IMR-90 (cell line): ENCODE measurements around the gene PIWIL4. TPM values are rescaled to one million over a fixed set of nuclear protein-coding genes. Genes with fewer than 3 reads are reported as not detected.

Experiments
- ATAC-seq: fragments of 200-7000 bp; cut with Tn5 transposase; 2 replicates; pipeline ENCODE4 v1.9.1; 2020; ENCODE audit warnings: low read depth, mild to moderate bottlenecking, moderate library complexity
- BruUV-seq: library from RNA; stranded (reverse); fragments of 400-500 nt; replicated peaks from 2 replicates; lab custom pipeline; 2021; lab: Mats Ljungman, UMichigan
- CTCF ChIA-PET: fragments of 300-600 bp; formaldehyde crosslinking; extraction: SDS; loops from one replicate; lab custom pipeline; 2021; ENCODE audit warnings: antibody characterized with exemption; lab: Yijun Ruan, JAX
- POLR2A ChIA-PET: fragments of 300-600 bp; sonication (Branson Sonifier 250); formaldehyde crosslinking; loops from one replicate; lab custom pipeline; 2022; ENCODE audit warnings: antibody characterized with exemption; ENCODE audit not compliant: unreplicated experiment; lab: Charles Lee
- DNase-seq: peaks from one replicate; pipeline ENCODE4 v3.0.0; 2013
- H2AFZ ChIP-seq: replicated peaks from 2 replicates; pipeline ENCODE3; 2013; ENCODE audit warnings: low read length, mild to moderate bottlenecking; ENCODE audit not compliant: poor library complexity
- H2AK5ac ChIP-seq: 2 replicates; pipeline ENCODE4 v1.6.1; 2013; ENCODE audit warnings: low read depth, low read length, inconsistent platforms
- H2AK9ac ChIP-seq: replicated peaks from 2 replicates; pipeline ENCODE3; 2013; ENCODE audit warnings: mild to moderate bottlenecking, low read depth, low read length, moderate library complexity; ENCODE audit not compliant: poor library complexity
- H2BK120ac ChIP-seq: 2 replicates; pipeline ENCODE4 v1.6.1; 2013; ENCODE audit warnings: low read depth, low read length, inconsistent platforms
- H2BK15ac ChIP-seq: 3 replicates; pipeline ENCODE4 v1.6.1; 2013; ENCODE audit warnings: low read depth, low read length, inconsistent platforms
- H2BK20ac ChIP-seq: 2 replicates; pipeline ENCODE4 v1.6.1; 2013; ENCODE audit warnings: low read depth, mild to moderate bottlenecking, inconsistent platforms, low read length, moderate library complexity
- H2BK5ac ChIP-seq: 2 replicates; pipeline ENCODE4 v1.6.1; 2013; ENCODE audit warnings: mild to moderate bottlenecking, low read depth, low read length, inconsistent platforms; ENCODE audit not compliant: poor library complexity, severe bottlenecking
- H3K14ac ChIP-seq: replicated peaks from 2 replicates; pipeline ENCODE4 v1.6.1; 2013; ENCODE audit warnings: low read depth, low read length, inconsistent platforms
- H3K18ac ChIP-seq: 2 replicates; pipeline ENCODE4 v1.6.1; 2013; ENCODE audit warnings: low read depth, low read length, control low read depth
- H3K23ac ChIP-seq: 2 replicates; pipeline ENCODE4 v1.6.1; 2013; ENCODE audit warnings: low read depth, low read length, inconsistent platforms
- H3K27ac ChIP-seq: 2 replicates; pipeline ENCODE4 v1.5.1; 2013; ENCODE audit warnings: mild to moderate bottlenecking, control low read depth, low read length; ENCODE audit not compliant: insufficient read depth
- H3K27me3 ChIP-seq: 2 replicates; pipeline ENCODE4 v1.6.1; 2013; ENCODE audit warnings: low read length; ENCODE audit not compliant: control insufficient read depth, insufficient read depth
- H3K36me3 ChIP-seq: 2 replicates; pipeline ENCODE4 v1.6.1; 2013; ENCODE audit warnings: low read length, mixed read lengths; ENCODE audit not compliant: control insufficient read depth, insufficient read depth
- H3K4ac ChIP-seq: 2 replicates; pipeline ENCODE4 v1.6.1; 2013; ENCODE audit warnings: low read depth, low read length, inconsistent platforms
- H3K4me1 ChIP-seq: 2 replicates; pipeline ENCODE4 v1.6.1; 2013; ENCODE audit warnings: low read length, mixed read lengths; ENCODE audit not compliant: control insufficient read depth, insufficient read depth
- H3K4me2 ChIP-seq: 2 replicates; pipeline ENCODE4 v1.6.1; 2013; ENCODE audit warnings: low read depth, mild to moderate bottlenecking, control low read depth, low read length, moderate library complexity
- H3K4me3 ChIP-seq: 2 replicates; pipeline ENCODE4 v1.5.1; 2013; ENCODE audit warnings: low read depth, mild to moderate bottlenecking, control low read depth, low read length, moderate library complexity; ENCODE audit not compliant: insufficient read depth
- H3K56ac ChIP-seq: 2 replicates; pipeline ENCODE4 v1.6.1; 2013; ENCODE audit warnings: low read length, inconsistent platforms; ENCODE audit not compliant: insufficient read depth; ENCODE audit errors: extremely low read depth
- H3K79me1 ChIP-seq, 2 experiments: 2 replicates each; pipeline ENCODE4 v1.6.1; 2013; ENCODE audit warnings: low read length in 2 of 2, inconsistent platforms in 1 of 2, low read depth in 1 of 2
- H3K9ac ChIP-seq: 2 replicates; pipeline ENCODE4 v1.6.1; 2013; ENCODE audit warnings: low read depth, low read length, control low read depth
- H3K9me1 ChIP-seq: 2 replicates; pipeline ENCODE4 v1.6.1; 2013; ENCODE audit warnings: low read length, inconsistent platforms; ENCODE audit not compliant: insufficient read depth
- H3K9me3 ChIP-seq: 2 replicates; pipeline ENCODE4 v1.6.1; 2013; ENCODE audit warnings: low read length; ENCODE audit not compliant: control insufficient read depth, insufficient read depth
- H4K20me1 ChIP-seq: 2 replicates; pipeline ENCODE4 v1.6.1; 2013; ENCODE audit warnings: low read length, inconsistent platforms; ENCODE audit not compliant: insufficient read depth
- H4K5ac ChIP-seq: 2 replicates; pipeline ENCODE4 v1.6.1; 2013; ENCODE audit warnings: mild to moderate bottlenecking, low read depth, low read length, control low read depth
- H4K8ac ChIP-seq, 2 experiments: 2 replicates each; pipeline ENCODE4 v1.6.1; 2013; ENCODE audit warnings: low read depth in 2 of 2, low read length in 2 of 2, control low read depth in 1 of 2, inconsistent platforms in 1 of 2
- H4K91ac ChIP-seq: 2 replicates; pipeline ENCODE4 v1.6.1; 2013; ENCODE audit warnings: low read depth, low read length, inconsistent platforms; ENCODE audit not compliant: insufficient read depth
- BHLHE40 ChIP-seq: fragments of 150-350 bp; IDR thresholded peaks from 2 replicates; pipeline ENCODE4 v1.6.1; 2016; ENCODE audit warnings: mild to moderate bottlenecking, low read depth, low read length
- CEBPB ChIP-seq: IDR thresholded peaks from 2 replicates; pipeline ENCODE4 v1.6.1; 2012; ENCODE audit warnings: low read depth, low read length, improper control_type of control experiment
- CHD1 ChIP-seq: IDR thresholded peaks from 2 replicates; pipeline ENCODE4 v1.6.1; 2012; ENCODE audit warnings: low read depth, low read length, improper control_type of control experiment
- FOS ChIP-seq: fragments of 150-350 bp; IDR thresholded peaks from 2 replicates; pipeline ENCODE4 v1.6.1; 2016; ENCODE audit warnings: low read depth, low read length
- MAFK ChIP-seq: IDR thresholded peaks from 2 replicates; pipeline ENCODE4 v1.6.1; 2012; ENCODE audit warnings: low read depth, low read length, improper control_type of control experiment
- MAZ ChIP-seq: IDR thresholded peaks from 2 replicates; pipeline ENCODE4 v1.6.1; 2012; ENCODE audit warnings: low read depth, mild to moderate bottlenecking, low read length, improper control_type of control experiment, moderate library complexity, borderline replicate concordance
- MXI1 ChIP-seq: IDR thresholded peaks from 2 replicates; pipeline ENCODE4 v1.6.1; 2012; ENCODE audit warnings: low read depth, mild to moderate bottlenecking, low read length, moderate library complexity, borderline replicate concordance
- POLR2A ChIP-seq: IDR thresholded peaks from 2 replicates; pipeline ENCODE4 v1.6.1; 2012; ENCODE audit warnings: mild to moderate bottlenecking, low read depth, low read length
- RAD21 ChIP-seq: IDR thresholded peaks from 2 replicates; pipeline ENCODE4 v1.6.1; 2012; ENCODE audit warnings: low read length, improper control_type of control experiment
- RCOR1 ChIP-seq: IDR thresholded peaks from 2 replicates; pipeline ENCODE4 v1.6.1; 2012; ENCODE audit warnings: mild to moderate bottlenecking, low read length, improper control_type of control experiment; ENCODE audit not compliant: insufficient replicate concordance
- RFX5 ChIP-seq: IDR thresholded peaks from 2 replicates; pipeline ENCODE4 v1.8.0; 2012; ENCODE audit warnings: low read depth, mild to moderate bottlenecking, low read length, moderate library complexity
- SMC3 ChIP-seq: fragments of 150-350 bp; IDR thresholded peaks from 2 replicates; pipeline ENCODE4 v1.6.1; 2016; ENCODE audit warnings: low read depth, mild to moderate bottlenecking, antibody characterized with exemption, low read length, moderate library complexity
- WGBS, 2 experiments: methylation state at CpG; one replicate each; pipeline versions ENCODE4 v1.1.5 to v1.1.7; 2013; ENCODE audit warnings: missing lambda C conversion rate in 2 of 2; ENCODE audit not compliant: insufficient read length in 1 of 2; ENCODE audit errors: extremely low coverage in 2 of 2; 5-methylcytosine and 5-hydroxymethylcytosine counted together
- dilution Hi-C: fragments of 300-500 bp; cut with HindIII; formaldehyde crosslinking; loops from one replicate; pipeline ENCODE4 v1.14.3; 2018; ENCODE audit warnings: low sequenced_read_pairs; ENCODE audit not compliant: unreplicated experiment
- in situ Hi-C: fragments of 300-500 bp; cut with MboI; formaldehyde crosslinking; loops from 3 replicates; pipeline ENCODE4 v1.14.3; 2019; ENCODE audit warnings: low sequenced_read_pairs, inconsistent platforms, mixed read lengths
- intact Hi-C: fragments of 100-400 bp; cut with micrococcal nuclease; formaldehyde crosslinking; loops from 2 replicates; pipeline ENCODE4 v1.10.0; 2022
- polyA plus RNA-seq, 3 experiments: library from polyadenylated mRNA; depleted of rRNA; stranded (reverse); fragments of >200 nt; gene quantifications; 2 replicates each; pipeline ENCODE4 v1.2.3, GENCODE V29; 2012; ENCODE audit warnings: low replicate concordance in 1 of 3
- total RNA-seq: library from RNA; depleted of rRNA; stranded (reverse); fragments of >200 nt; gene quantifications from 2 replicates; pipeline ENCODE4 v1.2.3, GENCODE V29; 2012
- TF ChIP-seq, protein P1 (sequence below): fragments of 150-350 bp; IDR thresholded peaks from 2 replicates; pipeline ENCODE4 v1.6.1; 2016; ENCODE audit warnings: low read depth, mild to moderate bottlenecking, low read length, moderate library complexity, borderline replicate concordance
- TF ChIP-seq, protein P2 (sequence below): conservative IDR thresholded peaks from 2 replicates; pipeline ENCODE4 v1.5.1; 2012; ENCODE audit warnings: mild to moderate bottlenecking, low read depth, low read length, improper control_type of control experiment

Gene PIWIL4
- total and polyA plus RNA-seq, 2 of the 4 experiments (the other 2 are of a cell fraction) = 0.72 to 1.3 TPM

DNA sequence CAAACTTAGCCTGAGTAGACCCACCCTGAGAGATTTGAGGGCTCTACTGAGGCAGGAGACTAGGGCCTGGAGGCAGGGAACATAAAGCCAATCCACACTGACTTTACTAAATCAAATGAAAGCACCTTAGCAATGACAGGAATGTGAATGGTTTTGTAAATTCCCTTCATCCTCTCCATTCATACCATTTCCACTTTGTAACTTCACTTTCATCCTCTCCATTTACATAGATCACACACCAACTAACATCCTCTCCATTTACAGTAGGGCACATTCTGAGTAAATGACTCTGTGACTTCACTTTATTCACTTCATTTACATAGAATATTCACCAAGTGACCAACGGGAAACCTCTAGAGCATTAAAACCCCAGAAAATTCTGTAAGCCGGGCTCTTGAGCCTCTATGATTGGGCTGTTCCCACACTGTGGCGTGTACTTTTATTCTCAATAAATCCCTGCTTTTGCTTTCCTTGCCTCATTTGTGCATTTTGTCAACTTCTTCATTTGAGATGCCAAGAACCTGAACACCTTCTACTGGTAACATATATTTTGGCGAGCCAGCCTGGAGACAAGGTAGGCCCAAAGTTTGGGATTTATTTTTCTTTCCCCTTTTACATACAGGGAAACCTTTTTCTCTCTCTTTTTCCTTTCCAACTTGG lies 82.9 kb downstream of the PIWIL4 start:
- Histone ChIP-seq H3K18ac (peak overlapping the region; percentile 58), H3K4me1 (peaks cover 7% of the 10 kb centered on the region), H4K5ac (peak overlapping the region; percentile 56; the same call in 1 of the 2 replicates), H2BK5ac (no peak overlapping the region), H3K23ac (no peak overlapping the region; the same call in 1 of the 2 replicates), H2BK120ac (no peak overlapping the region; the same call in 1 of the 2 replicates), H4K91ac (no peak overlapping the region), H2BK15ac (no peak overlapping the region), H3K9me3 (no peaks in the 10 kb centered on the region), H3K56ac (no peak overlapping the region), H2AK5ac (no peak overlapping the region), H3K36me3 (no peaks in the 10 kb centered on the region), H2BK20ac (peak overlapping the region; percentile 5; the same call in 1 of the 2 replicates), H3K27me3 (peaks cover 11% of the 10 kb centered on the region), H3K9me1 (no peaks in the 10 kb centered on the region), H3K4me3 (no peak overlapping the region), H3K79me1 (no peaks in the 10 kb centered on the region), H3K27ac (peak overlapping the region; percentile 81; the same call in 1 of the 2 replicates), H3K14ac (no peak overlapping the region), H2AFZ (peak overlapping the region; percentile 9), H4K8ac (peak overlapping the region in 1 of 2 experiments; percentile 27; a peak in 1 of 4 replicates), H2AK9ac (no peak overlapping the region), H3K9ac (no peak overlapping the region), H3K4me2 (no peak overlapping the region; the same call in 1 of the 2 replicates), H4K20me1 (no peaks in the 10 kb centered on the region), H3K4ac (no peak overlapping the region)
- in situ Hi-C loops (no loop called here), dilution Hi-C loops (no loop called here), intact Hi-C loops (no loop called here)
- CTCF ChIA-PET = no interaction called here
- POLR2A ChIA-PET = no interaction called here
- peak; percentile 42 for ATAC-seq
- no TSS peak for BruUV-seq
- TF ChIP-seq MXI1 = no peak
- no peak for TF ChIP-seq FOS
- no peak for TF ChIP-seq MAZ
- TF ChIP-seq CHD1 = no peak
- no peak for TF ChIP-seq BHLHE40
- TF ChIP-seq POLR2A = no peak
- TF ChIP-seq, protein P1, sequence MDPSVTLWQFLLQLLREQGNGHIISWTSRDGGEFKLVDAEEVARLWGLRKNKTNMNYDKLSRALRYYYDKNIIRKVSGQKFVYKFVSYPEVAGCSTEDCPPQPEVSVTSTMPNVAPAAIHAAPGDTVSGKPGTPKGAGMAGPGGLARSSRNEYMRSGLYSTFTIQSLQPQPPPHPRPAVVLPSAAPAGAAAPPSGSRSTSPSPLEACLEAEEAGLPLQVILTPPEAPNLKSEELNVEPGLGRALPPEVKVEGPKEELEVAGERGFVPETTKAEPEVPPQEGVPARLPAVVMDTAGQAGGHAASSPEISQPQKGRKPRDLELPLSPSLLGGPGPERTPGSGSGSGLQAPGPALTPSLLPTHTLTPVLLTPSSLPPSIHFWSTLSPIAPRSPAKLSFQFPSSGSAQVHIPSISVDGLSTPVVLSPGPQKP = no peak
- no peak for TF ChIP-seq CEBPB
- no peak for TF ChIP-seq MAFK
- TF ChIP-seq RCOR1 = no peak
- no peak for TF ChIP-seq SMC3
- TF ChIP-seq, protein P2, sequence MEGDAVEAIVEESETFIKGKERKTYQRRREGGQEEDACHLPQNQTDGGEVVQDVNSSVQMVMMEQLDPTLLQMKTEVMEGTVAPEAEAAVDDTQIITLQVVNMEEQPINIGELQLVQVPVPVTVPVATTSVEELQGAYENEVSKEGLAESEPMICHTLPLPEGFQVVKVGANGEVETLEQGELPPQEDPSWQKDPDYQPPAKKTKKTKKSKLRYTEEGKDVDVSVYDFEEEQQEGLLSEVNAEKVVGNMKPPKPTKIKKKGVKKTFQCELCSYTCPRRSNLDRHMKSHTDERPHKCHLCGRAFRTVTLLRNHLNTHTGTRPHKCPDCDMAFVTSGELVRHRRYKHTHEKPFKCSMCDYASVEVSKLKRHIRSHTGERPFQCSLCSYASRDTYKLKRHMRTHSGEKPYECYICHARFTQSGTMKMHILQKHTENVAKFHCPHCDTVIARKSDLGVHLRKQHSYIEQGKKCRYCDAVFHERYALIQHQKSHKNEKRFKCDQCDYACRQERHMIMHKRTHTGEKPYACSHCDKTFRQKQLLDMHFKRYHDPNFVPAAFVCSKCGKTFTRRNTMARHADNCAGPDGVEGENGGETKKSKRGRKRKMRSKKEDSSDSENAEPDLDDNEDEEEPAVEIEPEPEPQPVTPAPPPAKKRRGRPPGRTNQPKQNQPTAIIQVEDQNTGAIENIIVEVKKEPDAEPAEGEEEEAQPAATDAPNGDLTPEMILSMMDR = no peak
- TF ChIP-seq RAD21 = no peak
- TF ChIP-seq RFX5 = no peak
- WGBS, 2 experiments = 70% methylated on average over 3 of the region's 4 CpGs; no CpG with 5 or more reads in 1 of the 2 experiments
- no peak for DNase-seq
